NCI-H510A (cell line): ENCODE results near the gene GAS2.

Experiments
- DNase-seq: peaks from one replicate; lab custom pipeline; 2025; lab: John Stamatoyannopoulos, UW

Gene GAS2

GRCh38 chr11:22674470-22675439 is 8.3 kb downstream of the GAS2 start:
- DNase-seq, result no peak

DNA sequence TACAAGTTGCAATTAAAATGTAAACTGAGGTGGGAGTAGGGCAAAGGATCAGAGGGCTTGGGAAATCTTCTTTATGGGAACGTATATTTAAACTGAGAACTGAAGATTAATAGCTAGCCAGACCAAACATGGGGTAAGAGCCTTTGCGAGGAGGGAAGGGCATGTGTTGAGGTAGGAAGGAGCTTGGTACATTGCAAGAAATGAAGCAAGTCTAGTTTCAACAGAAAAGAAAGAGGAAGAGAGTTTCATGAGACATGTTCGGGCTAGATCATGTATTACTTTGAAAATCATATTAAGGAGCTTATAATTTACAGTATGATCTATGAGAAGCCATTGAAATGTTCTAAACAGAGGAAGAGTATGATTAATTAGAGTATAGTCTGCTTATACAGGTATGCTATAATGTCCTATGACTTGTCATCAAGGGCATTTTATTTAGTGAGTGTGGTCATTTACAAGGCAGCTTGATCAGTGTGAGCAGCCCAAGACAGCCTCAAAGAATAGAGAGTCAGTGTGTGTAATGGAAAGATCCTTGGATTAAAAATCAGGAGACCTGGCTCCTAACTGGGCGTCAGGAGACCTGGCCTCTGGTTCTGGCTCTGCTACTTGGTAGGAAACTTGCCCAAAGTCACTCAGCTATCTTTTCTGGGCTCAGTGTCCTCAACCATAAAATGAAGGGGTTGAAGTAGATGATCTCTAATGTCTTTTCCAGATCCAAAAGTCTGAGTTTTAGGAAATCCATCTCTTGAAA is 10.9 kb downstream of the GAS2 start:
- no peak for DNase-seq

DNA sequence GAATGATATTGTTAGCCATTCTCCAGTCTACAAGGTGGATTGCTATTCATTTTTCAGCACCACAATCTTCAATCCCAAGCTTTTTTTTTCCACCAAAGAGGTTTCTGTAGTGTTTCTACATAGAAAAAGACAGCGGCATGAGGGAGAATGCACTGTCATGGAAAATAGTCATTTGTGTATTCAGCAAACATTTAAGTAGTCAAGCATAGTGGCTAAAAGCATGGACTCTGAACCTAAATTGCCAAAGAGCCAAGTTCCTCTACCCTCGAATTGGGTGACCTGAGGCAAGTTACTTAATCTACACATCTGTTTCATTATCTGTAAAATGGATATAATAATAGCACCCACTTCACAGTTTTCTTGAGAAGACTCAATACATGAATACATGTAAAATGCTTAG is 14.2 kb downstream of the GAS2 start:
- no peak for DNase-seq

DNA sequence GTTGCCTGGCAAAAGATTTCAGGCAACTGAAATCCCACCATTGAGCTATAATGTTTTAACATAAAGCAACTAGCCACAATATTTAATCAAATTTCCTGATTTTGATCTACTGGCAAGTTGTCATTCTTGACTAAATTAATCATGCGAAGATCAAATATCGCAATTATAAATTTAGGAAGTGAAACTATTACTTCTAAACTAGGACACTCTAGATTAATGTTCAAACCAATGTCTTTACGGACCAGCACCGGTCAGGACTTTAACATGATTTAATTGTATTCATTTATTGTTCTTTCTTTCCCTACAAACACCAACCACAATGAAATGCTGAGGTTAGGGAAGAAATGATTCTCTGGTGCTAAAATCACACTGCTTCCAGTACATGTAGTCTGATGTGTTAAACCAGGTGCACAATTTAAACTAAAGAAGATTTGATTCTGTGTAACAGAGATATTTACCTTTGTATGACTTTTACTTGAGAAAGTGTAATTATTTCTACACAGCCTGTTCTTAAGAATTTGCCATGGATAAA is 14.9 kb downstream of the GAS2 start:
- no peak for DNase-seq

DNA sequence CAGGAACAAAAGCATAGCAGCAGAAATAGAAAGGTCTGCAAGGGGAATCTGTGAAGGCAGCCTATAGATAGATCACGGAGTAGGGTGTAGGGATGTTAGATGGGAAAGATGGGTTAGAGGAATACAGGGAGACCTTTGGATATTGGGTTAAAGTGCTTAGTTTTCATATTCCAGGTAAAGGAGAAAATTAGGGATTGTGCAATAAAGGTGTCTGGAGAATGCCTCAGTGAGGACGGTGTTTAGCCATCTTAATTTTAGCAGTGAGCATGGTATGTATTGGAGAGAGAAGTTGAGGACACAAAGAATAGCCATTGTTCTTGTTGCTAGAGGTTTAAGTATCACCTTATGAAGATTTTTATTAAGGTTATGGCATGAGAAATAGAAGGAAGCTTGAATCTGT is 17.7 kb downstream of the GAS2 start:
- DNase-seq, result no peak

DNA sequence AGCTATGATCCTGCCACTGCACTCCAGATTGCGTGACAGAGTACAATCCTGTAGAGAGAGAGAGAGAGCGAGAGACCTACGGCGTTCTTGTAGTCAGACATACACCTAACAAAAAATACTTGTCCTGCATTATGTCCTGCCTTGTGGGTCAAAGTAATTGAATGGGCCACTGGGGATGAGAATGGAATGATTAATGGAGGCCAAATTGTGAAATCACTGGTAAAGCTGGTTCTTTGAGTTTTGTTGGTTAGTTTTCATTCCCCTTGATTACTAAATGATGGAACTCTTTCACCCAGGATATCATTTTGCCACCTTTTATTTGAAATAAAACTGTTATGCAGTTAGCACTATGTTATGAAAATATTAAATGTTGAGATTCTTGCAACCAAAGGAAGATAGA is 18.7 kb downstream of the GAS2 start:
- no peak for DNase-seq

DNA sequence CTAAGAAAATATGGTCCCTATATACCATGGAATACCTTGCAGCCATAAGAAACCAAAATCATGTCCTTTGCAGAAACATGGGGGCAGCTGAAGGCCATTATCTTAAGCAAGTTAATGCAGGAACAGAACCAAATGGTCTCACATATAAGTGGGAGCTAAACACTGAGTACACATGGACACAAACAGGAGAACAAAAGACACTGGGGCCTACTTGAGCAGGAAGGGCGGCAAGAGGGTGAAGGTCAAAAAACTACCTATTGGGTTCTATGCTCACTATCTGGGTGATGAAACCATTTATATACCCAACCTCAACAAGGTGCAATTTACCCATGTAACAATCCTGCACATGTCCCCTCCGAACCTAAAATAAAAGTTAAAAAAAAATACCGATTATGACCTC is 22.5 kb downstream of the GAS2 start:
- no peak for DNase-seq

- no peak for DNase-seq
Observed at GRCh38 chr11:22690257-22690656, 23.8 kb downstream of the GAS2 start.

- no peak for DNase-seq
Observed at GRCh38 chr11:22690871-22691270, 24.5 kb downstream of the GAS2 start.

GRCh38 chr11:22699388-22699787 is 33.0 kb downstream of the GAS2 start:
- DNase-seq, result no peak

DNA sequence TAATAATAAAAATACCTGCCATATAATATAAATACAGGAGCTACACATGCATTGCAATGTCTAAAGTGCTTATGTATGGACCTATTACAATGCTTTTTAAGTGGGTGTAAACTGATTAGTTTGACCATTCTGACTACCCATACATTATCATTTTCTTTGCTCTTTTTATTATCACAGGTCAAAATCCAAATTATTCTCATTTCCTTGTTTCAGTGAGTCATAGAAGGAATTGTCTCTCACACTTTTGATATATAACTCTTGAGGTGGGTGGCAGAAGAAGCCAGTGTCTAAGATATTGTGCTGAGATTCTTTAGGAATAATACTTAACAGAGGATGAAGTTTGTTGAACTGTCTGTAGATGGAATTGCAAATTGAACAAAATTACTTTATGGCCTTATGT is 35.6 kb downstream of the GAS2 start:
- DNase-seq, result no peak

GRCh38 chr11:22703040-22703439 is 36.6 kb downstream of the GAS2 start:
- peak; percentile 40 for DNase-seq

GRCh38 chr11:22703591-22703990 is 37.2 kb downstream of the GAS2 start:
- DNase-seq, result peak; percentile 64

GRCh38 chr11:22707119-22707899 is 40.9 kb downstream of the GAS2 start:
- DNase-seq, result no peak

DNA sequence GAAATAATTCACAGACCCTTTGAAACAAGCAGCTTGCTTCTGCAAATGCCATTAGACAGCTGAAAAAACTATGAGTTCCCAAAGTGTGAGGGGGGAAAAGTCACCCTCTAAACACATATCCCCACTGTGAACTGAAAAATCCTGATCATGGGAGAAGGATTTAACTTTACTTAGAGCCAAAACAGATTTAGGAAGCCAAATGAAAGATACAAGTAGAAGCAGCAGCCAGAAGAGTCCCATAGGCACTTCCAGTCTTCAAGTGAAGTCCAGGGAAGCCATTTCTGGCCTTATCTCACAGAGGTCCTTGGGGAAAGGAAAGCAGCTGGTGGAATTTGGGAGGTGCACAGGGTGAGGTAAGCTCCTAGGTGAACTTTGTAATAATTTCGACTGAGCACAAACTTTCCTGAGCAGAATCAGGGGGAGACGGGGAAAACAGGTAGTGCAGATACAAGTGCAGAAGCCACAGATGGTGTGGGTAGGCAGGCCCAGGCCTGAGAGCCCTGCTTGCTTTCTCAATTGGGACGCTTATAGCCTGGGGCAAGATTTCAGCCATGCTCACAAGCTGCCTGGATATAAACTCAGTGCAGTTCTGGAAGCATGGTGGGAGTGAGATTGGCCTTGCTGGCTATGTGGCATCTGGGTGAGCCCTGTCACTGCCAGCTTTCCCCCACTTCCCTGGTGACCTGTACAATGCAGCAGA is 44.8 kb downstream of the GAS2 start:
- no peak for DNase-seq

- no peak for DNase-seq
Observed at GRCh38 chr11:22711880-22712279, 45.5 kb downstream of the GAS2 start.

GRCh38 chr11:22713336-22713735 is 46.9 kb downstream of the GAS2 start:
- DNase-seq, result no peak

DNA sequence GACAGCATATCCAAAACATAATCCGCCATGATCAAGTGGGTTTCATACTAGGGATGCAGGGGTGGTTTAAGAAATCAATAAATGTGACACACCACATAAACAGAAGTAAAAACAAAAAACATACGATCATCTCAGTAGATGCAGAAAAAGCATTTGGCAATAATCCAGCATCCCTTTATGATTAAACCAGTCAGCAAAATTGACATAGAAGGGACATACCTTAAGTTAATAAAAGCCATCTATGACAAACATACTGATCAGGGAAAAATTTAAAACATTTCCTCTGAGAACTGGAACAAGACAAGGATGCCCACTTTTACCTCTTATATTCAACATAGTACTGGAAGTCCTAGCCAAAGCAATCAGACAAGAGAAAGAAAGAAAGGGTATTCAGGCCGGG is 49.6 kb downstream of the GAS2 start:
- no peak for DNase-seq

GRCh38 chr11:22720457-22720856 is 54.0 kb downstream of the GAS2 start:
- DNase-seq, result no peak

DNA sequence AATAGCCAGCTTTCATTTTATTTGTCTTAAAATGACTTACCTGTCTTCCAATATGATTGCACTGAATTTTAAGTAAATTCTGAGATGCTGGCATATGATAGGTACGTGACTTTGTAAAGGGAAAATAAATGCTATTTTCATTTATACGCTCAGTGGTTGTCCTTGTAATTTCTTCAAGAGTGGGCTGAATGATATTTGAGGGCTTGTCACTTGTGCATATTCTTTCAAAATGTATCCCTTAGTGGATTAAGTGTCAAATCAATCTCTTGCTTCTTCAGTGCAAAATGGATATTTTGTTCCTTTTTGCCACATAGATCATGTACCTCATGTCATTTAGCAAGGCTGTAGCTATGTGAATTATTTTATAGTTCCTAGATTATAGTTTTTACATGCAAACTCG is 56.9 kb downstream of the GAS2 start:
- no peak for DNase-seq

GRCh38 chr11:22725079-22725478 is 58.7 kb downstream of the GAS2 start:
- DNase-seq, result no peak
